T-helper 1 cell (primary cell): Measurements from ENCODE around the gene TEDC2.

Experiments
- DNase-seq, 5 donors: peaks; one replicate each; pipeline ENCODE4 v3.0.0-alpha.2; 2012 to 2020

The TEDC2 gene

GRCh38 chr16:2465653-2466415, 5.9 kb downstream of the TEDC2 start:
- DNase-seq = no peak

- DNase-seq = no peak
These were observed 7.0 kb downstream of the TEDC2 start for GRCh38 chr16:2466667-2467527.

GRCh38 chr16:2467528-2468232, 7.8 kb downstream of the TEDC2 start:
- no peak for DNase-seq

- no peak for DNase-seq
These were observed 8.4 kb downstream of the TEDC2 start for GRCh38 chr16:2468233-2468724.

- no peak for DNase-seq
These were observed 9.0 kb downstream of the TEDC2 start for GRCh38 chr16:2468725-2469398.

- DNase-seq = no peak
These were observed 9.7 kb downstream of the TEDC2 start for GRCh38 chr16:2469399-2470233.

- no peak for DNase-seq
These were observed 10.3 kb downstream of the TEDC2 start for GRCh38 chr16:2470234-2470601.

- no peak for DNase-seq
These were observed 10.7 kb downstream of the TEDC2 start for GRCh38 chr16:2470603-2471015.

GRCh38 chr16:2471016-2471652, 11.2 kb downstream of the TEDC2 start, which contains the start of gene NTN3:
Gene NTN3, plus strand, starts transcription at chr16:2471297. Its CDS starts 405 bp downstream, at chr16:2471702.
- DNase-seq = no peak

- DNase-seq = no peak
These were observed 12.0 kb downstream of the TEDC2 start for GRCh38 chr16:2471653-2472487.

GRCh38 chr16:2472488-2472864, 12.6 kb downstream of the TEDC2 start:
- DNase-seq = no peak

GRCh38 chr16:2472885-2473445, 13.1 kb downstream of the TEDC2 start:
- no peak for DNase-seq

- no peak for DNase-seq
These were observed 13.6 kb downstream of the TEDC2 start for GRCh38 chr16:2473446-2473926.

- peak; percentile 25 to 64 (median 53) for DNase-seq
These were observed 14.3 kb downstream of the TEDC2 start for GRCh38 chr16:2473999-2474876.

- DNase-seq = peak; percentile 56 to 83 (median 69)
These were observed 15.0 kb downstream of the TEDC2 start, which contains the start of gene TBC1D24 for GRCh38 chr16:2474877-2475412. Gene TBC1D24, plus strand, starts transcription at chr16:2475127. Its CDS starts 21,022 bp downstream, at chr16:2496149.

GRCh38 chr16:2475413-2476344, 15.8 kb downstream of the TEDC2 start:
- DNase-seq = peak in 1 of 5 donors; percentile 39

- DNase-seq = no peak
These were observed 16.4 kb downstream of the TEDC2 start for GRCh38 chr16:2476345-2476720.
